CD4-positive, alpha-beta T cell treated with Interleukin-17A for 4 hours (primary cell): Measurements from ENCODE around the gene PLN.
A peak's percentile ranks its signal among the peaks of the same experiment; 100 is the strongest.

Experiments
- DNase-seq: peaks from one replicate; pipeline ENCODE4 v3.0.0-alpha.2; 2020; ENCODE audit warnings: mixed read lengths

PLN gene

GRCh38 chr6:118580585-118581419 lies 32.7 kb downstream of the PLN start:
- peak; percentile 30 for DNase-seq

- no peak for DNase-seq
Measured at GRCh38 chr6:118581489-118581959, 33.4 kb downstream of the PLN start.

GRCh38 chr6:118584911-118585310 lies 36.8 kb downstream of the PLN start:
- DNase-seq = no peak

GRCh38 chr6:118586746-118587485 lies 38.8 kb downstream of the PLN start:
- DNase-seq = no peak

GRCh38 chr6:118588626-118589025 lies 40.5 kb downstream of the PLN start:
- no peak for DNase-seq

GRCh38 chr6:118589186-118589585 lies 41.1 kb downstream of the PLN start:
- DNase-seq = no peak

GRCh38 chr6:118589649-118590365 lies 41.7 kb downstream of the PLN start:
- no peak for DNase-seq

- DNase-seq = no peak
Measured at GRCh38 chr6:118591897-118592296, 43.8 kb downstream of the PLN start.

- no peak for DNase-seq
Measured at GRCh38 chr6:118594877-118595276, 46.8 kb downstream of the PLN start.

- no peak for DNase-seq
Measured at GRCh38 chr6:118596774-118597320, 48.8 kb downstream of the PLN start.

GRCh38 chr6:118597636-118598035 lies 49.5 kb downstream of the PLN start:
- no peak for DNase-seq

GRCh38 chr6:118598324-118598723 lies 50.2 kb downstream of the PLN start:
- no peak for DNase-seq

- no peak for DNase-seq
Measured at GRCh38 chr6:118602300-118602699, 54.2 kb downstream of the PLN start.

GRCh38 chr6:118603372-118603771 lies 55.3 kb downstream of the PLN start:
- no peak for DNase-seq

GRCh38 chr6:118606268-118606667 lies 58.2 kb downstream of the PLN start:
- no peak for DNase-seq

- no peak for DNase-seq
Measured at GRCh38 chr6:118606858-118607257, 58.8 kb downstream of the PLN start.
